ENCODE data around the gene AATK.
"Not testable (repeated sequence)": the region's sequence is repeated elsewhere in the genome, so short reads cannot be mapped to it uniquely, and the experiment has no call there.

The AATK gene

GRCh38 chr17:81148571-81148970, 17.4 kb downstream of the AATK start:
- no peak for TF ChIP-seq CTCF (IDR thresholded peaks at IDR 0.05; ENCODE audit: extremely low read depth, missing control alignments)
- no peak for DNase-seq (ENCODE audit: low spot score)

GRCh38 chr17:81147701-81148100, 18.3 kb downstream of the AATK start:
- DNase-seq (ENCODE audit: low spot score): no peak
- TF ChIP-seq CTCF (IDR thresholded peaks at IDR 0.05; ENCODE audit: extremely low read depth, missing control alignments): no peak

GRCh38 chr17:81146208-81146607, 19.8 kb downstream of the AATK start:
- not testable (repeated sequence) for DNase-seq (ENCODE audit: low spot score)

GRCh38 chr17:81144423-81144781, 21.6 kb downstream of the AATK start:
- no peak for DNase-seq (ENCODE audit: low spot score)
- TF ChIP-seq CTCF (IDR thresholded peaks at IDR 0.05; ENCODE audit: extremely low read depth, missing control alignments): no peak

GRCh38 chr17:81143717-81144422, 22.2 kb downstream of the AATK start:
- no peak for TF ChIP-seq CTCF (IDR thresholded peaks at IDR 0.05; ENCODE audit: extremely low read depth, missing control alignments)

GRCh38 chr17:81143200-81143527, 22.9 kb downstream of the AATK start:
- no peak for DNase-seq (ENCODE audit: low spot score)
- no peak for TF ChIP-seq CTCF (IDR thresholded peaks at IDR 0.05; ENCODE audit: extremely low read depth, missing control alignments)

More at GRCh38 chr17:81143717-81144422, 22.2 kb downstream of the AATK start:
- DNase-seq (ENCODE audit: low spot score): no peak

GRCh38 chr17:81142301-81143199, 23.5 kb downstream of the AATK start:
- peak; percentile 88 for DNase-seq (ENCODE audit: low spot score)
- TF ChIP-seq CTCF (IDR thresholded peaks at IDR 0.05; ENCODE audit: extremely low read depth, missing control alignments): peak; percentile 67

All from GM20000 (cell line).